MCF 10A (cell line): ENCODE results near the gene SRD5A2. TPM values are rescaled to one million over a fixed set of nuclear protein-coding genes. Genes with fewer than 3 reads are reported as not detected.
A peak's percentile ranks its signal among the peaks of the same experiment; 100 is the strongest.

Source experiments
- BruUV-seq: library from RNA; stranded (reverse); fragments of 400-500 nt; replicated peaks from 2 replicates; lab custom pipeline; 2021; lab: Mats Ljungman, UMichigan
- CTCF ChIA-PET: fragments of 300-600 bp; sonication (Branson Sonifier 250); formaldehyde crosslinking; extraction: SDS; loops from one replicate; lab custom pipeline; 2021; ENCODE audit warnings: antibody characterized with exemption, inconsistent platforms; lab: Yijun Ruan, JAX
- POLR2A ChIA-PET: fragments of 300-600, 350-650 bp; sonication (Branson Sonifier 250); formaldehyde crosslinking; extraction: SDS; loops from one replicate; lab custom pipeline; 2020; ENCODE audit warnings: antibody characterized with exemption, inconsistent platforms; lab: Yijun Ruan, JAX
- DNase-seq: peaks from one replicate; pipeline ENCODE4 v3.0.0-alpha.2; 2018; ENCODE audit not compliant: unreplicated experiment
- H3K27ac Mint-ChIP-seq: one replicate; pipeline ENCODE4 v1.8.0; 2022; ENCODE audit warnings: mild to moderate bottlenecking, low read depth, mixed read lengths; ENCODE audit not compliant: unreplicated experiment
- H3K27me3 Mint-ChIP-seq: one replicate; pipeline ENCODE4 v1.8.0; 2022; ENCODE audit warnings: mixed read lengths; ENCODE audit not compliant: insufficient read depth, unreplicated experiment
- H3K36me3 Mint-ChIP-seq: one replicate; pipeline ENCODE4 v1.8.0; 2022; ENCODE audit warnings: mild to moderate bottlenecking, moderate library complexity, mixed read lengths; ENCODE audit not compliant: insufficient read depth, unreplicated experiment
- H3K4me1 Mint-ChIP-seq: one replicate; pipeline ENCODE4 v1.8.0; 2022; ENCODE audit warnings: mixed read lengths; ENCODE audit not compliant: insufficient read depth, unreplicated experiment
- H3K4me3 Mint-ChIP-seq: one replicate; pipeline ENCODE4 v1.8.0; 2022; ENCODE audit warnings: mild to moderate bottlenecking, moderate library complexity, mixed read lengths; ENCODE audit not compliant: unreplicated experiment
- H3K9me3 Mint-ChIP-seq: one replicate; pipeline ENCODE4 v1.8.0; 2022; ENCODE audit warnings: mixed read lengths; ENCODE audit not compliant: unreplicated experiment
- CTCF ChIP-seq: fragments of 200-600 bp; IDR thresholded peaks from one replicate; pipeline ENCODE4 v1.8.0; 2022; ENCODE audit warnings: antibody characterized with exemption, mild to moderate bottlenecking; ENCODE audit not compliant: unreplicated experiment
- intact Hi-C: fragments of 100-400 bp; cut with micrococcal nuclease; formaldehyde crosslinking; loops from 2 replicates; pipeline ENCODE4 v1.14.1; 2022
- total RNA-seq: library from RNA; stranded (reverse); gene quantifications from 2 replicates; pipeline ENCODE4 v1.2.3, GENCODE V29; 2022

SRD5A2 gene
- total RNA-seq, 1 experiment from 2014 or later: not detected

GRCh38 chr2:31523871-31524492 lies 56.8 kb downstream of the SRD5A2 start:
- H3K27ac Mint-ChIP-seq: no peak overlapping the region
- H3K4me1 Mint-ChIP-seq: no peaks in the 10 kb centered on the region
- peak; percentile 71 for TF ChIP-seq CTCF
- H3K9me3 Mint-ChIP-seq: no peaks in the 10 kb centered on the region
- no peak overlapping the region for H3K4me3 Mint-ChIP-seq
- CTCF ChIA-PET: interaction anchor here (0.5 to 5.5 kb wide), 36 partner anchors 8 to 1645 kb away, joined by 3 to 46 read pairs (median 6); partner anchors contain the start of gene XDH
- H3K36me3 Mint-ChIP-seq: peaks cover 6% of the 10 kb centered on the region
- H3K27me3 Mint-ChIP-seq: no peaks in the 10 kb centered on the region
- POLR2A ChIA-PET: interaction anchor here (1.1 to 1.5 kb wide), 2 partner anchors 110 to 122 kb away, joined by 3 read pairs; partner anchors contain the start of gene XDH
- no TSS peak for BruUV-seq
- peak; percentile 70 for DNase-seq
- intact Hi-C loops: loop anchor here (1.0 to 10.0 kb wide), 4 partner anchors 110 to 809 kb away; partner anchors contain the start of gene XDH

GRCh38 chr2:31522786-31523185 lies 58.0 kb downstream of the SRD5A2 start:
- H3K4me3 Mint-ChIP-seq: no peak overlapping the region
- intact Hi-C loops: loop anchor here (5.0 to 10.0 kb wide), 2 partner anchors 165 to 808 kb away; no protein-coding TSS in a partner anchor
- DNase-seq: no peak
- BruUV-seq: no TSS peak
- H3K4me1 Mint-ChIP-seq: no peaks in the 10 kb centered on the region
- H3K27me3 Mint-ChIP-seq: no peaks in the 10 kb centered on the region
- ChIA-PET CTCF (interaction anchor here (0.5 to 5.5 kb wide), 40 partner anchors 9 to 829 kb away, joined by 3 to 46 read pairs (median 5); partner anchors contain the start of gene XDH), POLR2A (interaction anchor here (0.5 to 1.5 kb wide), 6 partner anchors 9 to 207 kb away, joined by 3 to 4 read pairs (median 3); partner anchors contain the start of gene XDH)
- H3K9me3 Mint-ChIP-seq: no peaks in the 10 kb centered on the region
- H3K27ac Mint-ChIP-seq: no peak overlapping the region
- no peak for TF ChIP-seq CTCF
- peaks cover 6% of the 10 kb centered on the region for H3K36me3 Mint-ChIP-seq

- intact Hi-C loops: no loop called here
- CTCF ChIA-PET: interaction anchor here (0.6 kb wide), 1 partner anchor 545 kb away, joined by 3 read pairs; no protein-coding TSS in a partner anchor
- POLR2A ChIA-PET: no interaction called here
- Mint-ChIP-seq H3K4me1 (no peaks in the 10 kb centered on the region), H3K4me3 (no peak overlapping the region), H3K9me3 (no peaks in the 10 kb centered on the region), H3K27ac (no peak overlapping the region), H3K36me3 (no peaks in the 10 kb centered on the region), H3K27me3 (no peaks in the 10 kb centered on the region)
- no peak for TF ChIP-seq CTCF
- no peak for DNase-seq
- no TSS peak for BruUV-seq
Observed at GRCh38 chr2:31517442-31518203, 63.1 kb downstream of the SRD5A2 start.

DNA sequence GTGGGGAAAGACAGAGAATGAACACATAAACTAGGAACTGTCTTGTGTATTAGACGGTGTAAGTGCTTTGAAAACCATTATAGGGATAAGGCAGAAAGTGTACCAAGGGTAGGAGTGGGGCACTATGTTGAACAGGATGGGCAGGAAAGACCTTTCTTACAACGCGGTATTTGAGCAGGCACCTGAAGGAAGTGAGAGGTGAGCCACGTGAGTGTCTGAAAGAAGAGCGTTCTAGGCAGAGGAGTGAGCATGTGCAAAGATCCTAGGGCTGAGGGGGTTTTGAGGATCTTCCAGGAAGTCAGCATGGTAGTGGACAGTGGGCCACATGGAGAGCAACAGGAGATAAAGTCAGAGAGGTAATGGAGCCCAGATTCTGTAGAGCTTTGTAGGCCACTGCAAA lies 65.2 kb downstream of the SRD5A2 start:
- no peak overlapping the region for H3K4me3 Mint-ChIP-seq
- no peaks in the 10 kb centered on the region for H3K36me3 Mint-ChIP-seq
- no peaks in the 10 kb centered on the region for H3K27me3 Mint-ChIP-seq
- TF ChIP-seq CTCF: no peak
- CTCF ChIA-PET: interaction anchor here (1.2 kb wide), 1 partner anchor 8 kb away, joined by 3 read pairs; no protein-coding TSS in a partner anchor
- intact Hi-C loops: no loop called here
- H3K27ac Mint-ChIP-seq: no peak overlapping the region
- no peaks in the 10 kb centered on the region for H3K9me3 Mint-ChIP-seq
- POLR2A ChIA-PET: no interaction called here
- no peak for DNase-seq
- no peaks in the 10 kb centered on the region for H3K4me1 Mint-ChIP-seq
- BruUV-seq: no TSS peak
